Measurements from ENCODE around the gene SOX6. TPM values are rescaled to one million over a fixed set of nuclear protein-coding genes. Genes with fewer than 3 reads are reported as not detected.

SOX6 gene
- total RNA-seq, 1 donor from 2014 or later = 13.2 TPM

- H3K79me2 ChIP-seq (ENCODE audit: insufficient read depth, low read length) = no peaks in the 10 kb centered on the region
- peaks cover 5% of the 10 kb centered on the region for H3K9me3 ChIP-seq (ENCODE audit: insufficient read depth, low read depth, low read length)
- H3K4me1 Mint-ChIP-seq (ENCODE audit: low read depth, unreplicated experiment) = no peaks in the 10 kb centered on the region
- H3K4me2 ChIP-seq (ENCODE audit: low read length) = no peak overlapping the region
- H3K9me3 Mint-ChIP-seq (ENCODE audit: unreplicated experiment) = no peaks in the 10 kb centered on the region
- H3K36me3 ChIP-seq (ENCODE audit: insufficient read depth, low read length) = no peaks in the 10 kb centered on the region
- no peak overlapping the region for H3K27ac ChIP-seq (ENCODE audit: low read depth, low read length)
- H3K27me3 Mint-ChIP-seq (ENCODE audit: low read depth, unreplicated experiment) = no peaks in the 10 kb centered on the region
- no peak overlapping the region for H3K4me3 ChIP-seq (ENCODE audit: insufficient read depth, low read depth, low read length)
- DNase-seq (ENCODE audit: low read depth) (no peak), FAIRE-seq (no peak)
- H3K4me3 Mint-ChIP-seq (ENCODE audit: unreplicated experiment) = no peak overlapping the region
- no peak overlapping the region for H2AFZ ChIP-seq (ENCODE audit: low read depth, low read length)
- H3K27me3 ChIP-seq (ENCODE audit: insufficient read depth, low read length) = no peaks in the 10 kb centered on the region
- no peak overlapping the region for H3K9ac ChIP-seq (ENCODE audit: low read length)
- TF ChIP-seq EZH2 (IDR thresholded peaks at IDR 0.05; ENCODE audit: insufficient read depth, low read length) (no peak), CTCF (IDR thresholded peaks at IDR 0.05; ENCODE audit: insufficient read depth, low read depth, low read length) (no peak)
- no peaks in the 10 kb centered on the region for H3K4me1 ChIP-seq (ENCODE audit: insufficient read depth, low read length)
- H3K27ac Mint-ChIP-seq (ENCODE audit: unreplicated experiment) = no peak overlapping the region
- no peaks in the 10 kb centered on the region for H4K20me1 ChIP-seq (ENCODE audit: insufficient read depth, low read length)
- no peaks in the 10 kb centered on the region for H3K36me3 Mint-ChIP-seq (ENCODE audit: low read depth, unreplicated experiment)
These were observed 17.4 kb upstream of the SOX6 start for GRCh38 chr11:16373768-16374167.

- Histone ChIP-seq H3K4me1 (ENCODE audit: insufficient read depth, low read length) (no peaks in the 10 kb centered on the region), H3K9me3 (ENCODE audit: insufficient read depth, low read depth, low read length) (peaks cover 5% of the 10 kb centered on the region), H2AFZ (ENCODE audit: low read depth, low read length) (no peak overlapping the region), H3K4me2 (ENCODE audit: low read length) (no peak overlapping the region), H3K27me3 (ENCODE audit: insufficient read depth, low read length) (no peaks in the 10 kb centered on the region), H4K20me1 (ENCODE audit: insufficient read depth, low read length) (no peaks in the 10 kb centered on the region), H3K36me3 (ENCODE audit: insufficient read depth, low read length) (no peaks in the 10 kb centered on the region), H3K9ac (ENCODE audit: low read length) (no peak overlapping the region), H3K4me3 (ENCODE audit: insufficient read depth, low read depth, low read length) (no peak overlapping the region), H3K79me2 (ENCODE audit: insufficient read depth, low read length) (no peaks in the 10 kb centered on the region), H3K27ac (ENCODE audit: low read depth, low read length) (no peak overlapping the region)
- H3K4me1 Mint-ChIP-seq (ENCODE audit: low read depth, unreplicated experiment) = no peaks in the 10 kb centered on the region
- DNase-seq (ENCODE audit: low read depth) (no peak), FAIRE-seq (no peak)
- H3K9me3 Mint-ChIP-seq (ENCODE audit: unreplicated experiment) = no peaks in the 10 kb centered on the region
- no peak overlapping the region for H3K27ac Mint-ChIP-seq (ENCODE audit: unreplicated experiment)
- TF ChIP-seq CTCF (IDR thresholded peaks at IDR 0.05; ENCODE audit: insufficient read depth, low read depth, low read length) (no peak), EZH2 (IDR thresholded peaks at IDR 0.05; ENCODE audit: insufficient read depth, low read length) (no peak)
- no peak overlapping the region for H3K4me3 Mint-ChIP-seq (ENCODE audit: unreplicated experiment)
- H3K36me3 Mint-ChIP-seq (ENCODE audit: low read depth, unreplicated experiment) = no peaks in the 10 kb centered on the region
- no peaks in the 10 kb centered on the region for H3K27me3 Mint-ChIP-seq (ENCODE audit: low read depth, unreplicated experiment)
These were observed 16.0 kb upstream of the SOX6 start for GRCh38 chr11:16372355-16372754.

GRCh38 chr11:16367252-16367651 lies 10.9 kb upstream of the SOX6 start:
- H3K4me2 ChIP-seq (ENCODE audit: low read length) = no peak overlapping the region
- H3K27me3 Mint-ChIP-seq (ENCODE audit: low read depth, unreplicated experiment) = no peaks in the 10 kb centered on the region
- no peak overlapping the region for H3K9ac ChIP-seq (ENCODE audit: low read length)
- H3K36me3 Mint-ChIP-seq (ENCODE audit: low read depth, unreplicated experiment) = no peaks in the 10 kb centered on the region
- no peak for DNase-seq (ENCODE audit: low read depth)
- H2AFZ ChIP-seq (ENCODE audit: low read depth, low read length) = no peak overlapping the region
- H4K20me1 ChIP-seq (ENCODE audit: insufficient read depth, low read length) = no peaks in the 10 kb centered on the region
- no peaks in the 10 kb centered on the region for H3K4me1 Mint-ChIP-seq (ENCODE audit: low read depth, unreplicated experiment)
- no peak for FAIRE-seq
- no peaks in the 10 kb centered on the region for H3K36me3 ChIP-seq (ENCODE audit: insufficient read depth, low read length)
- TF ChIP-seq CTCF (IDR thresholded peaks at IDR 0.05; ENCODE audit: insufficient read depth, low read depth, low read length) (no peak), EZH2 (IDR thresholded peaks at IDR 0.05; ENCODE audit: insufficient read depth, low read length) (no peak)
- H3K4me3 Mint-ChIP-seq (ENCODE audit: unreplicated experiment) = no peak overlapping the region
- H3K79me2 ChIP-seq (ENCODE audit: insufficient read depth, low read length) = no peaks in the 10 kb centered on the region
- H3K27ac ChIP-seq (ENCODE audit: low read depth, low read length) = no peak overlapping the region
- H3K27ac Mint-ChIP-seq (ENCODE audit: unreplicated experiment) = no peak overlapping the region
- no peak overlapping the region for H3K4me3 ChIP-seq (ENCODE audit: insufficient read depth, low read depth, low read length)
- no peaks in the 10 kb centered on the region for H3K9me3 Mint-ChIP-seq (ENCODE audit: unreplicated experiment)
- H3K4me1 ChIP-seq (ENCODE audit: insufficient read depth, low read length) = no peaks in the 10 kb centered on the region
- peaks cover 5% of the 10 kb centered on the region for H3K9me3 ChIP-seq (ENCODE audit: insufficient read depth, low read depth, low read length)
- no peaks in the 10 kb centered on the region for H3K27me3 ChIP-seq (ENCODE audit: insufficient read depth, low read length)

Measured in astrocyte (in vitro differentiated cells and primary cell).